Fibroblast of the aortic adventitia (primary cell): ENCODE data around the gene IMPDH2. TPM values are rescaled to one million over a fixed set of nuclear protein-coding genes. Genes with fewer than 3 reads are reported as not detected.

Source experiments
- DNase-seq: peaks from one replicate; pipeline ENCODE4 v3.0.0-alpha.2; 2010; ENCODE audit warnings: low read depth
- H3K4me3 ChIP-seq: 2 replicates; pipeline ENCODE4 v1.5.1; 2011; ENCODE audit warnings: low read depth, mild to moderate bottlenecking, control low read depth, low read length, moderate library complexity
- CTCF ChIP-seq: IDR thresholded peaks from 2 replicates; pipeline ENCODE4 v1.5.1; 2011; ENCODE audit warnings: mild to moderate bottlenecking, low read length, control low read depth, inconsistent platforms; ENCODE audit not compliant: insufficient read depth
- total RNA-seq: library from RNA; depleted of rRNA; stranded (reverse); fragments of >200 nt; gene quantifications from 2 replicates; pipeline ENCODE4 v1.2.3, GENCODE V29; 2012; ENCODE audit warnings: low replicate concordance

The IMPDH2 gene
- total RNA-seq, 1 donor, result 313 TPM

- DNase-seq, result peak; percentile 92
- peak; percentile 87 for TF ChIP-seq CTCF
- H3K4me3 ChIP-seq, result peak within 1 kb of the TSS; percentile 92
These were observed 7.1 kb downstream of the IMPDH2 start, which contains the start of gene NDUFAF3 for GRCh38 chr3:49021813-49022687. Gene NDUFAF3, plus strand, starts transcription at chr3:49022121. Its CDS starts 24 bp downstream, at chr3:49022145.

DNA sequence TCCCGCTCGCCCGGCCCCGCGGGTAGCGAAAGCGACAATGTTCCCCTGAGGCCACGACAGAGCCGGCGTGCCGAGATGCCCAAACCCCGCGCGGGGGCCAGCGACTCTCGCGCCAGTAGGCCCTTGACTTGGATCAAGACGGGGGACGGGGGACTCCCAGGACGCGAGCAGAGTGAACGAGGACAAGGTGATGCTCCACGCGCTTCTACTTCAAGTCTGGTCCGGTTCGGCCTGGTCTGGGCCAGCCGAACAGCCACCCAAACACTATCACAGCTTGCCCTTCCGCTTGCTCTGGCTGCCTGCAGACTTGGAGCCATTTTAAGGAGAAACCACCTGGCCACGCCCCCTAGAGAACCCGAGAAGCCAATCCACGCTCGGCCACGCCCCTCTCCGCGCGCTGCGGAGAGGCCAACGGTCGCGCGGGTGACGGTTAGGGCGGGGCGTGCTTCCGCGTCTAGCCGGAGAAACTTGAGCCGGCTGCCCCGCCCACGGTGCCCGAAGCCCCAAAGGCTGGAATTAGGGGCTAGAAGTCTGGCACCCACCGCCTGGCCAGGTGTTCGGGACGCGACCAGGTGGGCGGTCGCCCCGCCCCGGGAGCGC lies 7.9 kb downstream of the IMPDH2 start:
- no peak for TF ChIP-seq CTCF
- DNase-seq, result peak; percentile 97
- H3K4me3 ChIP-seq, result peak overlapping the region; percentile 92

DNA sequence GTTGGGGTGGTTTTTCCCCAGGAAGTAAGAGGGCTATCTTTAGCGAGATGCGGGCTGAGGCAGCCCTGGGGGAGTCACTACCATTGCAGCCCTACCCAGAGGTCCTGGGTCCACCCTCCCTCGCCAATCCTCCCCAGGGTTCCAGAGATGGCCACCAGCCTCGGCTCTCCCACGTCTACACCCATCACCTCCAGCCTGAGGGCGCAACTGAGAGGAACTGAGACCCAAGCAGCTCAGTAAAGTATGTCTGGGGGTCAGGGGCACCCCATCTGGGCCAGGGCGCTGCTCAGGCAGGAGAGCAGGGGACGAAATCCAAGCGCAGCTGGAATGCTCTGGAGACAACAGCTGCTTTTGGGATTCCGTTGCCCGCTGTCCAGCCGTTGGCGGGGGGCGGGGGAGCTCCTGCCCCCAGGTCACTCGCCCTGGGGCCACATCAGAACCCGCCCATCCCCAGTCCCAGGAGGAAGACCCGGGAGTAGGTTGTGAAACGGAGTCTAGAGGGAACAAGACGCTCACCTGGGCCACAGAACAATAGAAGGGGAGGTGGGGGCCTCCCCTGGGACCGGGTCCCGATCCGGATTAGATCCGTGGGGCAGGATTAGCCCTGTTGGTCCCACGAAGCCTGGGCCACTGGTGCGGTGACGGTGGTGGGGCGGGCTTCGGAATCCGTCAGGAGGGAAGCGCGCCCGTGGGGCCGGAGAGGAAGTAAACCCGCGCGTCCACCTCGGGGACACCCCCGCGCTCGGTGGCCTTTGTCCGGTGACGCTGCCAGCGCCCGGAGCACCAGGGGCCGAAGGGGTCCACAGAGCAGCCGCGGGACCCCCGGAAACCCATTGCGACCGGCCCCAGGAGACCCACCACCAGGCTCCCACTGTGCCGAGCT lies 8.6 kb downstream of the IMPDH2 start:
- TF ChIP-seq CTCF, result no peak
- no peak for DNase-seq
- H3K4me3 ChIP-seq, result peak overlapping the region; percentile 92

GRCh38 chr3:49019941-49020329 lies 9.3 kb downstream of the IMPDH2 start:
- TF ChIP-seq CTCF, result no peak
- no peak for DNase-seq
- H3K4me3 ChIP-seq, result peak overlapping the region; percentile 92

GRCh38 chr3:49018707-49019006 lies 10.5 kb downstream of the IMPDH2 start:
- peak overlapping the region; percentile 80 for H3K4me3 ChIP-seq
- no peak for DNase-seq
- TF ChIP-seq CTCF, result no peak

- H3K4me3 ChIP-seq, result peak within 1 kb of the TSS; percentile 80
- no peak for TF ChIP-seq CTCF
These were observed 11.1 kb downstream of the IMPDH2 start, which contains the start of gene DALRD3 for GRCh38 chr3:49017971-49018706. Gene DALRD3, minus strand, starts transcription at chr3:49018580. Its CDS starts 16 bp downstream, at chr3:49018564.

More at GRCh38 chr3:49017971-49018706, 11.1 kb downstream of the IMPDH2 start, which contains the start of gene DALRD3:
- peak; percentile 51 for DNase-seq
